T-helper 2 cell treated with Interferon-gamma antibody and Interleukin-4, amounts not matched to agents 100 ng/mL and 5 ng/mL, for 36 hours (primary cell): Measurements from ENCODE around the gene JUP. TPM values are rescaled to one million over a fixed set of nuclear protein-coding genes. Genes with fewer than 3 reads are reported as not detected.

ENCODE experiments used
- intact Hi-C: fragments of 100-400 bp; cut with micrococcal nuclease; formaldehyde crosslinking; loops from one replicate; pipeline ENCODE4 v1.15.1; 2023
- total RNA-seq: library from RNA; stranded (reverse); gene quantifications from 2 replicates; pipeline ENCODE4 v1.2.3, GENCODE V29; 2022

Gene JUP
- total RNA-seq, 1 donor from 2014 or later: 0.73 TPM

DNA sequence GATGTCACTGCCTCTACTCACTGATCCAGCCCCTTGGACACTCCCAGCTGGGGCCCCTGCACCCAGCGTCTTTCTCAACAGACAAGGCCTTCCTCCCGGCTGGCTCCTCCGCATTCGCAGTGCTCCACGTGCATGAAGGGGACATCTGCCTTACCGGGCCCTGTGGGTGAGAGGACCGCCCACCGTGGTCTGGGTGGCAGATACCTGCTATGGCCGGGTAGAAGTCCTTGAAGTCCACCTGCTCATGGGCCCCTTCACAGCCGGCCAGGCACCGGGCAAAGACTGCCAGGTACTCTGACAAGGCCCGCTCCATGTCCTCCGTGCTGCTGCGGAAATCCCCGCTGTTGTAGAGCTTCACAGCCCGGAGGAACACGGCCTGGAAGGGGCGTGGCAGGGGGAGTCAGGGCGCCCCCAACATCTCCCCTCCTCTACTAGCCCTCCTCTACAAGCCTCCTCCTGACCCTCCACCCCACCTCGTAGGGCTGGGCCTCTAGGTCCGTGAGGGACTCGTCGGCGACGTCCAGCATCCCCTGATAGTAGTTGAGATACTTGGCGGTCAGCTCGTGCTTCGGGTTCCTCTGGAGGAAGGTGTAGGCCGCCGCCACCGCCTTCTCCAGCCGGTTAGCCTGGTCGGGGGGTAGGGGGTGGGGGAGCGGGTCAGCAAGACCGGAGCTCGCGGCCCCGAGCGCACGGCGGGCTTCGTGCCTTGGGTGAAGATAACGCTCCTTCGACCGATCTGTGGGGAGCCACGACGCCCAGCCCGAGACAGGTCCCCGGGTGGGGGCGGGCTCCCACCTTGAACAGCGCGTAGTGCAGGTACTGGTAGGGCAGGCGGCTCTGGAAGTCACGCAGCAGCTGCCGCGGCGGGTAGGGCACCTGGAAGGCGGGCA lies 24.4 kb upstream of the JUP start:
- intact Hi-C loops: loop anchor here (1.0 to 5.0 kb wide), 3 partner anchors 54 to 121 kb away; partner anchors contain the start of genes KLHL11 and ODAD4

DNA sequence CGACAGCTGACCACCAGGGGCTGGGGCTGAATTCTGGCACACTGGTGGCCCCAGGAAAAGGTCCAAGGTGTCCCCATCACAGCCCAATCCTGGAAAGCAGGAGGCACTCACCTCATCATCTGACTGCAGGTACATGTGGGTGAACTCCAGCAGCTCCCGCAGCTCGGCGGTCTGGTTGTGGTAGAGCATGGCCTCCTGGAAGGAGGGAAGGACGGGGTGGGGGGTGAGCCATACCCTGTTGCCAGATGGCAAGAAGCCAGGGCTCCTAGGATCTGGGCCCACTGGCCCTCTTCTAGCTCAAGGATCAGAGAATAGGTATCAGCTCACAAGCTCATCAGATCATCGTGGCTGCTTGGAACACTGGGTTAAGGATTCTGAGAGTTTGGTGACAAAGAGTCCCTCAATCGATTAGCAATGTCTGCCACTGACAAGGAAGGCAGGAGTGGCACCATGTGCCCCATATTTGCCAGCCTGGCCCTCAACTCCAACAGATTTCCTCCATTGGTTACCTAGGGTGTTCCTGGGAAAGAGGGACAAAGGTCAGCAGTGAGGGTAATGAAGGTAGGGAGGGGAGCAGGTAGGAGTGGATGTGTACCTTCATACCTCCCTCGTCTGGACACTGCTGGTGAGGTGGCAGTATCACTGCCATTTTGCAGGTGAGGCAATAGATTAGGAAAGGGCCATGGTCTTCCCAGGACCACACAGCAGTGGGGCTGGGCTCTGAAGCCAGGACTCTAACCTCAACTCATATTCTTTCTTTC lies 20.4 kb upstream of the JUP start:
- intact Hi-C loops: no loop called here

DNA sequence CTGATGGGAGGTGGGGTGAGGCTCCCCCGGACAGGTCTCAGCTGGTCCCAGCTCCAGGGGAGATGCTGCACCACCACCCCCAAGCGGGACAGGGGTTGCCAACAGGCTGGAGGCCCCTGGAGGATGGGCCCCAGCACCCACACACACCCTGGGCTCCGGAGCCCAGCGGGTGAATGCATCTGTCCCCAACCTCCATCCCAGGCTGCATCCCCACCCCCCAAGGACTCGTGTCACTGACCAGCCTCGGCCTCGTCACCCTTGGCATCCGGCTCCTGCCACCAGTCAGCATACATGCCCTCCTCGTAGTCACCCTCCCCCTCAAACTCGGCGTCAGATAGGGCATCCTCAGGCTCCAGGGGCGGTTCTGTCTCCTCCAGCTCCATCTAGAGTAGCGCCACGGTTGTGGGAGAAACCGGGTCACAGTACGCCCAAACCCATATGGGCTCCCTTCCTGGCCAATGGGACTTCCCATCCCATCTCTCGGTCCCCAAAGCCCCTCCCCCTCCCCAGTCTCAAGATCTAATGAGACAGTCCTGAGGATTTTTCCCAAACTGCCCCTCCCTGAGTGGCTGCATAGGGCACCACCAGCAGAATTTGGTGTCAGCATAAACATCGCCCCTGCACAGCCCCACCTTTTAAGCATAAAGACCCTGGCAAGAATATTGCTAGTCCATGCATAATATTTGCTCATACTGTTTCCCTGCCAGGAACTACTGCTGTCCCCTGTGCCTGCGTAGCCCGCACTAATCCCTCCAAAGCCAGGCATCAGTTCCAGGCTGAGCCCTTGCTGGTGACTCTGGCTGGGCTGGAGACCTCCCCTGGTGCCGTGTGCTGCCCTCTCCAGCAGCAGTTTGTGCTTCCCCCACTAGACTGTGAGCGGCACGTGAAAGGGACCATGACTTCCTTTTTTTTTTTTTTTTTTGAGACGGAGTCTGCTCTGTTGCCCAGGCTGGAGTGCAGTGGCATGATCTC lies 16.8 kb upstream of the JUP start:
- intact Hi-C loops: no loop called here

- intact Hi-C loops: loop anchor here (1.0 kb wide), 1 partner anchor 63 kb away; no protein-coding TSS in a partner anchor
Observed at GRCh38 chr17:41801374-41802271, 15.1 kb upstream of the JUP start.

GRCh38 chr17:41800601-41801373 lies 14.3 kb upstream of the JUP start:
- intact Hi-C loops: loop anchor here (1.0 kb wide), 1 partner anchor 62 kb away; no protein-coding TSS in a partner anchor

GRCh38 chr17:41799366-41799765 lies 12.9 kb upstream of the JUP start:
- intact Hi-C loops: no loop called here

- intact Hi-C loops: no loop called here
Observed at GRCh38 chr17:41797377-41797776, 10.9 kb upstream of the JUP start.

DNA sequence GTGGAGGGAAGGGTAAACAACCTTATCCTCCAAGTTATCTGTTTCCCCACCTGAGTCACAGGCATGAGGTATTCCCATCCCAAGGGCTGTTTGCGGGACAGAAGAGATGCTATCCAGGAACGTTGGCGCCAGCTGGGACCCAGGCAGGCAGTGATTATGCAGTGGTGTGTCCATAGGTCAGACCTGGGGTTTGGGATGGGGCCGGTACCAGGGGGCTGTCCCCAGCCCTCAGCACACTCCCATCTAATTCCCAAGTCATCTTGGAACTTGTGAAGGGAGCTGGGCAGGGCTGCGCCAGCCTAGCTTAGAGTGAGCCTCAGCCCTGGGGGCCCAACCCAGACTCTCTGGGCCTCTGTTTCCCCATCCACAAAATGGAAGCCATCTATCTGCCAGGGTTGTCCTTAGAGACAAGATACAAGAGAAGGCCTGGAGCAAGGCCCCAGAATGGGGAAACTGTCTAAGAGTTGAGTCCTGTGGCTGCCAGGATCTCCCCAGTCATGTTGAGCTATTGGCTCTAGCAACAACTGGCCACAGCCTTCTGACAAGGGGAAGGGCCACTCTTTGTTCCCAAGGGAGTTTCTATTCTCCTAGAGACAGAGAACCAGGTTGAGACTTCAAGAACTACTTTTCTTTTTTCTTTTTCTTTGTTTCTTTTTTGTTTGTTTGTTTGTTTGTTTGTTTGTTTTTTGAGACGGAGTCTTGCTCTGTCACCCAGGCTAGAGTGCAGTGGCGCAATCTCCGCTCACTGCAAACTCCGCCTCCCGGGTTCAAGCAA lies 9.8 kb upstream of the JUP start:
- intact Hi-C loops: no loop called here

DNA sequence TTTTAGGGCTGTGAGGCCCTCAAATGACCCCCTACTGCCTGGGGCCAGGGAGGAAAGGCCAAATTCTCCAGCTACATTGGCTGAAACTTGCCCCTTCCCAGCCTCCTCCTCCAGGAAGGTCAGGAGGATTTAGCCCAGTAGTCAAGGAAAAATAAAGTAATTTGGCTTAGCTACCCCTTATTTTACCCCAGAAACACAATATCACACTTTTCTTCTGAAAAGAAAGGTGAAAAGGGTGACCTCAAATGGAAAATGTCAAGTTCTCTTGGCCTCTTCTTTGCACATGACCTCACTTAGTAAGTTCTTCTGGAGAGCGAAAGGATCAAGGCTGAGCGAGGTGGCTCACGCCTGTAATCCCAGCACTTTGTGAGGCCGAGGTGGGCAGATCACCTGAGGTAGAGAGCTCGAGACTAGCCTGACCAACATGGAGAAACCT lies 8.0 kb upstream of the JUP start:
- intact Hi-C loops: no loop called here

GRCh38 chr17:41793784-41794539 lies 7.5 kb upstream of the JUP start:
- intact Hi-C loops: no loop called here

DNA sequence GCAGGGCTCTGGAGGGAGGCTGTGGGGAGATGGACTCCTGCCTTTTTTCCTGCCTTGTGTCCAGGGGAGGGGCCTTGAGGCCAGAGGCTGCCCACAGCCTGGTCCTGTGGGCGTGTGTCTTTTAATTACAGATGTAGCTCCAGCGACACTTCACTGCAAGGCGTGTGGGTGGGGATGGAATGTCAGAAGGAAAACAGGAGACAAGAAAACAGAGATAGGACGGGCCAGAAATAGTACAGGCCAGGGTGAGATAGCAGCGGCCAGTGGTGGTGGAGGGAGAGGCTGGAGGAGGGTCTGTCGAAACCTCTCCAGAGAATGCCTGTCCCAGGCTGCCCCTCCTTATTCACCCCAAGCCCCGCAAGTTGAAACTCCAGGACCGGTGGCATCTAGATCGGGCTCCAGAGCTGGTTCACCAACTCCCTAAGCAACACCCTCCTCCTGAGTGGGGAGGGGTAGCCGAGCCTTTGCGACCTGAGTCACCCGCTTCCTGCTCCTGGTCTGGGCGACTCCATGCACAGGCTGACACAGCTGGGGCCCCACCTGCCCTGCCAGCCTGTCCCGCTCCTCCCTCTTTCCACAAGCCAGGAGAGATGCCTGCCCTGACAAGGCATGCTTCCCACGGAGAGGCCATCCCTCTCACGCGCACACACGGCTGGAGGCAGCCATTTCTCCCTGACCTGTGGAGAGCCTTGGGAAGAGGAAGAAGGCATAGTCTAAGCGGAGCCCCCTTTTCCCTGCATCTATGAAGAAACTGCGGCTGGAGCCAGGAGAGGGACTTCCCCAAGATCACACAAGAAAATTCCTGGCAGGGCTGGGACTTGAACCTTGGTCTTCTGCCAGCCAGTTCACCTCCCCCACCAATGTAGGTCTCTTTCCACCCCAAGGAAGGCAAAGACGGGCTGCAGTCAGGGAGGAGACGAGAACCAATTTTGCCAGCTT lies 6.6 kb upstream of the JUP start:
- intact Hi-C loops: no loop called here

DNA sequence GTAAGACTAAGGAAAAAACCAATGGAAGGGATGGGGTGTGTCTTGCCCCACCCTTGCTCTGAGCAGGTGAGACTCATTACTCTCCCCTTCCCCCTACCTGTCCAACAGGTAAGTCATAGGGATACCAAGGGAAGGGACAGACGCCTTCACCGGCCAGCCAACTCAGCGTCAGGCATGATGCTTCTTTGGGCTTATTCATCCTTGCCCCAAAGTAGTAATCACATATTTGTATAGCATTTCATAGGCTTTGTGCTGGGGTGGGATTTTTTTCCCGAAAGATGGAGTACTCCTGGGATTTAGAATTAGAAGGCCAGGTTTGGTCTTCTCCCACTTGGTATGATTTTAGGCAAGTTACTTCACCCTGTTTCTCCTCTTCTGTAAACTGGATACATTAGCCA lies 509 bp upstream of the JUP start:
- intact Hi-C loops: loop anchor here (5.0 kb wide), 1 partner anchor 50 kb away; no protein-coding TSS in a partner anchor

DNA sequence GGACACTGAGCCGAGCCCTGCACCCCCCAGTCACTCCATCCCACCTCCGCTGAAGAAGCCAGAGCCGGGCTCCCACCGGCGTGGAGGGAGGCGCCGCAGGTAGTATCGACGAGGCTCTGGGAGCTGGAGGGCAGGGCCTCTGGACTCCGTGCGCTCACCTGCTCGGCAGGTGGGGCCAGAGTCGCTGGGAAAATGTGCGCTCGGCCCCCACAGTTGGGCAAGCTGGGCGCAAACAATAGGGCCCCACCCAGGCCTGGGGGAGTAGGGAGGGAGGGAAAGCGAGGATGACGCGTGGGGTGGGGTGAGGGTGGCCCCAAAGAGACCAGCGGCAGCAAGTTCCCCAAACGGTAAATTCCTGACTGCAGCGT lies 668 bp downstream of the JUP start:
- intact Hi-C loops: loop anchor here (5.0 kb wide), 1 partner anchor 49 kb away; no protein-coding TSS in a partner anchor

DNA sequence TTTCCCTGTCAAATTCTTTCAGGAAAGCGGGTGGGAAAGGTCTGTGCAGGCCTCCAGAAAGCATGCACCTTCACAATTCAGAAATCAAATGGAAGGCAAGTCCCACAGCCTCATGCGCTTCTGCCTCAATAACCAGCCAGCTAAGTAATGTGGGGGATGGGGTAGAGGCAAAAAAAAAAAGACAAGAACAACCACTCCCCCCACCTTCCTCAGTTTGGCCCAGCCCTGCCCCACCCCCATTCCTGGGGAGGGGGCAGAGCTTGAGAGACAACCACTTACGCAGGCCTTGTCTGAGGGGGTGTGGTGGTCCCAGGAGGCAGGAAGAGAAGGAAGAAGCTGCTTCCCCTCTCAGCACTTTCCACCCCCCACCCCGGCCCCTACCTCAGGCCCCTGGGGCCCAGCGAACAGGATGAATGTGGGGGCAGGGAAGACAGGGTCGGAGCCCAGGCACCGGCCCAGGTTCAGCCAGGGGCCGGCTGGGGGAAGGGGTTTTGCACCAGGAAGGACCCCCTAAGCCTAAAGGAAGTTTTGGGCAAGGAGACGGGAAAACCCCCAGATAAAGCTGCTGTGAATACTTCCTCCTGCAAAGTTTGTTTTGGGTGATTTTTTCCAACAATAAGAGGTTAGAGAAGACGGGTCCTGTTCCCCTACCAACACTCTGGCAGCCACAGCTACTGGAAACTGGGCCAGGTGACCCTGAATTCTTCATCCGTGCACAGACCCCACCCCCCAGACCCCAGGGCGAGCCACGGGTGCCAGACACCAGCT lies 1.2 kb downstream of the JUP start:
- intact Hi-C loops: loop anchor here (5.0 kb wide), 1 partner anchor 48 kb away; no protein-coding TSS in a partner anchor

- intact Hi-C loops: no loop called here
Observed at GRCh38 chr17:41784207-41784744, 2.2 kb downstream of the JUP start.
